D341Med (cell line): ENCODE data around the gene CLDN20.

Experiments
- DNase-seq: peaks from one replicate; pipeline ENCODE4 v3.0.0; 2012; ENCODE audit warnings: low spot score

Gene CLDN20

DNA sequence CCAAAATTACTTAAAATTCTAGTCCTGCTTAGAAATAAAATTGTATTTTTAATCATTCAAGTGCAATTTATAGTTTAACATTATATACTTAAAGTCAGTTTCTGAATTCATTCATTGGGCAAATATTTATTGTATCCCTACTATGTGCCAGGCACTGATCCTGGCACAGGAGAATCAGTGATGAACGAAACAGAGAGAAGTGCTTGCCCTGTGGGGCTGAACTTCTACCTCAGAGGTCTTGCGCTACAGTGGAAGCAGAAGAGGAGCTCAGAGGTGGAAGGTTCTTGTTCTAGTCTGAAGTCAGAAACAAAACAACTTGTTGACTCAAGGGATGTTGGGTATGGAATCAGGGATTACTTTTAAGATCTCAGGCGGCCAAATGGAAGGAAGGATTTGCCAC is 6.0 kb downstream of the CLDN20 start:
- DNase-seq: no peak

GRCh38 chr6:155270561-155271091 is 6.8 kb downstream of the CLDN20 start:
- DNase-seq: no peak

DNA sequence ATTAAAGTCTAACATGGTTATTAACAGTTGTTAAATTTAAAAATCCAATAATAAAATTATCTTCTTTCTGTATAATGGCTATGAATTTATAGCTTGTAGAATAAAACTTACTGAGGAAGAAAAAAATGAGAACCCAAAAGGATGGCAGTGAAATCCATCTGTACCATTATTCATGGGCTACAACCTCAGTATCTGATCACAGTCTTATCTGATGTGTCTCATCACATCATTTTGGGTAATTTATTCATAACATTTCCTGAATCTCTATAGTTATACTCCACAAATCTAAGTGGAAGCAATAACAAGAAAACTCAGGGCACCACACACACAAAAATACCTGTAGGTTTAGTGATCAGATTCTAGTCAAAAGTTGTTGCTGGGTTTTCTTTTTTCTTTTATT is 7.3 kb downstream of the CLDN20 start:
- DNase-seq: no peak

DNA sequence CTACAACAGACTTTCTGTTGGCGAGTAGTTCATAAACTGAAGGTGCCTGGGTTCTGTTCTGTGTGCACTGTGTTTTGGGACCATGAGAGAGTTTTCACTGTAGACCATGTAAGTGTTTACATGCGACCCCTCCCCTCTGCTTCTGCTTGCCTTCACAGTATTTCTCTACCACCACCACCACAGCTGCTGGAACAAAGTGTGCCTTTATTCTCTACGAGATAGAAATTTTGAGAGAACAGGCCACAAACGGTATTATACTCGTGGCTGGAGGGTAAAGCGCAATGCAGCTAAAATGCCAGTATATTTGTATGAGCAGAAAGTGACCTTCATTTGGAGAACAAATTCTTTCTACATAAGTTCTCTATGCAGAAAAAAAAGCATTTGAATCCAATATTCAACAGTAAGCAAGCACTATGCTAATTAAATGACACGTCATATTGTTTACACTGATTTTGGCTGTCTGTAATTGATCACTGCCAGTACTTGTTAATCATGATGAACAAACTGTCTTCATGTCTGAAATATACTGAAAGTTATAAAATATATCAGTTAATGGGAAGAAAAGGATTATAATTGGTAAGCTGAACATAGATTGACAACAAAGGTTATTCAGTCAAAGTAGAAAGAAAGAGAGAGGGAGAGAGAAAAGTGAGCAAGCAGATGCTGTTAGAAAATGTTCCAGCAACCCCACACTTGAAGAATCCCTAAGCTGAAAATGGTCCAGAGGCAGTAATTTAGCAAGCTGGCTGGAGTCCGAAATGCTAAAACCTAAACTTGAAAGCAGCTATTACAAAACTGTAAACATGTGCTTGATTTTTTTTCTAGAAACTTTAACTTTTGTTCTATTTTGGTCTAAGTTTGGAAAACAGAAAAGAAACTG is 8.8 kb downstream of the CLDN20 start:
- no peak for DNase-seq

DNA sequence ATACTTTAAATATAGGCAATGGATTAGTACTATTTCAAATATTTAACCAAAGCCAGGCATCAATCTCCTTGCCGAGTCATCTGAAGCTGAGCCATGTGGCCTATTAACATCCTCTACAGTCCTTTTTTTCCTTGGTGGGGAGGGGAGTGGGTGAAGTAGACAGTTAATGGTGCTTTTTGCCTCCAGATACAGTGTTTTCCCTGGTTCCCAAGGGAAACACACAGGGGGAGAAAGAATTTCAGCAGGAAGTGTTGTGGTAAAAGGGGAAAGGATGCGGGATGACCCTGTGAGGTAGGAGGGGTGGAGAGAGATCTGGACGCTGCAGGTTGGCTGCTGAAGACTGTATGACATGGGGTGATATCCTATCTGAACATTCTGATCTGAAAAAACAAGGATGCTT is 9.6 kb downstream of the CLDN20 start:
- no peak for DNase-seq

DNA sequence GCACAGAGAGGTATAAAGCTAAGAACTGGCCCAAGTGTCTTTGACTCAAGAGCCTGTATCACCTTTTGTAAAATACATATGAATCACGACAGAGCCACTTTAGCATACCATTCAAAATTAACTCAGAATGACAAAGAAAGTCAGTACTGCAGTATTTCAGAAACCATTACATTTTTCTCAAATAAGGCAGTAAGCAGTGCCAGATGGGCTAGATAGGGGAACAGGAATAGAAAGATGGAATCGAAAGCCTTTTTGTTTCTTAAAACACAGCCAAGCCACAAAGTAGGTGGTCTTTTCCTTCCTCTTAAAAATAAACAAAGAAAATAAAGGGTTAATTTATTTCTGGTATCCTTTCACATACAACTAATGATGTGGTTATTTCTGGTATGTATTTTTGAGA is 10.3 kb downstream of the CLDN20 start:
- no peak for DNase-seq

GRCh38 chr6:155274533-155274932 is 10.7 kb downstream of the CLDN20 start:
- no peak for DNase-seq

DNA sequence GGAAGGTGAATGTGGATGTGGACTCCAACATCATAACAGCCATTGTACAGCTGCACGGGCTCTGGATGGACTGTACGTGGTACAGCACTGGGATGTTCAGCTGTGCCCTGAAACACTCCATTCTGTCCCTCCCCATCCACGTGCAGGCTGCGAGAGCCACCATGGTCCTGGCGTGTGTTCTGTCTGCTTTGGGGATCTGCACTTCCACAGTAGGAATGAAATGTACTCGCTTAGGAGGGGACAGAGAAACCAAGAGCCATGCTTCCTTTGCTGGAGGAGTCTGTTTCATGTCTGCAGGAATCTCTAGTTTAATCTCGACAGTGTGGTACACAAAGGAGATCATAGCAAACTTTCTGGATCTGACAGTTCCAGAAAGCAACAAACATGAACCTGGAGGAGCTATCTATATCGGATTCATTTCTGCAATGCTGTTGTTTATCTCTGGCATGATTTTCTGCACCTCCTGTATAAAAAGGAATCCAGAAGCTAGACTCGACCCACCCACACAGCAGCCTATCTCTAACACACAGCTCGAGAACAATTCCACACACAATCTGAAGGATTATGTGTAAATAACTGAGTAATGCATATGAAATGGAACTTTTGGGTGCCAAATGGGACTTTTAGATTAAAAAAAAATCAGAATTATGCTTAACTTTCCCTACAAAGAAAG is 12.1 kb downstream of the CLDN20 start:
- DNase-seq: no peak

DNA sequence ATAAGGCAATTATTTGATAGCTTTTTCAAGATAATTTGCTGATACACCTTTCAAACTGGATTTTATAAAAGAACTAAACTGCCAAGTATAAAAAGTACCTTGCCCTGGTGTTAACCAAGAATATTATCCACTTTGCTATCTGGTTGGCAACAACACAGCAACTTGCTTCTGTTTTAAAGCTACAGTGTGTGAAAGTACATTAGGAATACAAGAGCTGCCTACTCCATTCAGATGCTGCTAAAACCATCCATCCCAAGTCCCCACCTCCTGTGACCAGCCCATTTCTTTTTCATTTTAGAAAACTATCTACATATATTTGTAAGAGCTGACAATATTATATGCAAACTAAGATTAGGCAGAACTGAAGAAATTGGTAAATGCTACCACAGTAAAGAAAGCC is 12.8 kb downstream of the CLDN20 start:
- DNase-seq: no peak

GRCh38 chr6:155278319-155279049 is 14.7 kb downstream of the CLDN20 start:
- DNase-seq: no peak

- no peak for DNase-seq
These were observed 21.0 kb downstream of the CLDN20 start for GRCh38 chr6:155284775-155285174.

DNA sequence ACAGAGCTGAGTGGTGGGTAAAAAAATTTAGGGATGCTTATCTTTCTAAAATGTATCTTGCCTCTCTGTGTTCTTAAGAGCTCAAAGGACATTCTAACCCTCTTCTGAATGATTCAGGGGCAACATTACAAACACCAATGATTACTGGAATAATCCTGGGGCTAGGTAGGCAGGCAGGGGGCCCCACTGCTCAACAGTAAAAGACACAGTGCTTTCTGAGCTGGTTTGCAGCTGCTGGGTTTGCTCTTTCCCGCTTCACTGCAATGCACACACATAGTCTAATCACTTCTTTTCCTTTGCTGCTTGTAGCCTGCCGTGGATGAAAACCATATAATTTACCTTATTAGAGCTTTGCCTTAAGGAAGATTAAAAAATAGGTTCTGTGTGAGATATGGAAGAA is 23.9 kb downstream of the CLDN20 start:
- DNase-seq: no peak

DNA sequence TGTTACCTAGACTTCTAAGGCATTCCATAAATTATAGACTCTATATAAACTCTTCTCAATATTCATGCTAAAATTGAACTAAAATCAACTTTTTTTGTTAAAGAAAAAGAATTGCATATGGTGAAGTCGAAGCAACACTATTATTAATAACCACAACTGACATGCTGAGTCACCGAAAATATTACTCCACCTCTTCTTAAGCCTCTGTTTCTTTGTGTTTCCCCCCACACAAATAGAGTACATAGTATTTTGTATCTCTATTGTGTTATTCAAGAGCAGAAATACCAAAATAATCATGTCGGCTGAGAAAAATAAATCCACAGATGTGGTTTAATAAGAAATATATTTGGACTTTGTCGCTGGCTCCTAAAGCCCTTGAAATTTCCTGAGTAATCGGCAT is 26.7 kb downstream of the CLDN20 start:
- DNase-seq: no peak

DNA sequence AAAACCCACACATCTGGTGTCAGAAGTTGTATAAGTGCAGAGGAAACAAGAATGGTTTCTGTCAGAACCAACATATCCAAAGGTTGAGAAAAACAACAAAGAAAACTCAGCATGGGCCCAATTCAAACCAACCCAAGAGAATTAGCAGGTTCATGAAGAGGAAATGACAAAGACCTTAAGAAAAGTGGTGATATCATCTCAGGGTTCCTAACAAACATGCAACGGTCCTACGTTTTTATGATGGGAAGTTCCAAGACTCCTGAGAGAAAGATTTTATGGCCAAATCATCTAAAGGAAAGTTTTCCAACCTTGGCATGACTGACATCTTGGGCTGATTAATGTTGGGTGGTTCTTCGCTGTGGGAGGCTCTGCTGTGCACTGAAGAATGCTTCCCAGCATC is 27.5 kb downstream of the CLDN20 start:
- no peak for DNase-seq

DNA sequence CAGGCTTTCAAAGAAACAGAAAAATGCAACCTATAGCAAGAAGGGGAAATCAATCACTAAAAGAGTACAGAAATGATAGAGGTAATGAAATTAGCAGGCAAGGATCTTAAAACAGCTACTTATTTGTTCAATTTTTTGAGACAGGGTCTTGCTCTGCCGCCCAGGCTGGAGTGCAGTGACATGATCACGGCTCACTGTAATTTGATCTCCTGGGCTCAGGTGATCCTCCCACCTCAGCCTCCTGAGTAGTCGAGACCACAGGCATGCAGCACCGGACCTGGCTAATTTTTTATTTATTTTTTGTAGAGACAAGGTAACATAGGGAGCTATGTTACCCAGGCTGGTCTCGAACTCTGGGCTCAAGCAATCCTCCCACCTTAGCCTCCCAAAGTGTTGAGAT is 28.9 kb downstream of the CLDN20 start:
- no peak for DNase-seq

DNA sequence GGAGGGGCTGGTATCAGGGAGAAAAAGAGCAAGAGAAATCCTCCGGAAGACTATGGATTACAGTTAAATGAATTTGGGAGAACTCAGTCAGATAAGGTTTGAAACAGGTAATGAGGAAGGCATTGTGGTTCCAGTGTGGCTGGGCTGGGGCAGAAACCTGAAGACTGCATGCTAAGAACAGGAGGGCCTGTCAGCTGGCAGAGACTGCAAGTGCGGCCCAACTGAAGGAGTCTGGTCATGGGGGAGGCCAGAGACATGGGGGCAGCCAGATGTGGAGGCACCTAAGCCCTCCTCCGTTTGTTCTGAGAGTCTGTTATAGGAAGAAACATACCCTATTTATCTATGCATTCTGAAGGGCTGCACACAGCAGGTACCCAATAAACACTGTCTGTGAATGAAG is 33.9 kb downstream of the CLDN20 start:
- no peak for DNase-seq

- DNase-seq: no peak
These were observed 38.1 kb downstream of the CLDN20 start for GRCh38 chr6:155301867-155302266.

DNA sequence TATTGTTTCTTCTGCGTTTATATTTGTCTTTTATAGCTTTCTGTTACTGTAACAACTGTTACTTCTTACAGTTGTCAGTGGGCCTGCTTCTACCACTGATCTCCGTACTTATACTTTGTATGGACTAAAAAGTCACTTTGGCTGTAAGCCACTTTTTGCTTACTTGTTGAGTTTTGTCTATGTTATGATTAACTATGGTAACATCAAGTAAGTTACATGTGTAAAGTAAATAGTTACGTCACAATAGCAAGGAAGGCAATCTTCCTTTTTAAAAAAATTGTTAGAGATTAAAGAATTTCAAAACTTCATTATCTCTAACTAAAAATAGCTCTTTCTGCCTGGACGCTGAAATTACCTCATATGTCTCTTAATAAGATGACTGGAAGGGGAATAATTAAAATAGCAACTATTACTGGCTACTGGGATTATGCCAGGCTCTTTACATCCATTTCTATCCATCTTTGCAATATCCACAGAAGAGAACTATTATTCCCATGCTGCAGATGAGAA is 39.6 kb downstream of the CLDN20 start:
- no peak for DNase-seq

DNA sequence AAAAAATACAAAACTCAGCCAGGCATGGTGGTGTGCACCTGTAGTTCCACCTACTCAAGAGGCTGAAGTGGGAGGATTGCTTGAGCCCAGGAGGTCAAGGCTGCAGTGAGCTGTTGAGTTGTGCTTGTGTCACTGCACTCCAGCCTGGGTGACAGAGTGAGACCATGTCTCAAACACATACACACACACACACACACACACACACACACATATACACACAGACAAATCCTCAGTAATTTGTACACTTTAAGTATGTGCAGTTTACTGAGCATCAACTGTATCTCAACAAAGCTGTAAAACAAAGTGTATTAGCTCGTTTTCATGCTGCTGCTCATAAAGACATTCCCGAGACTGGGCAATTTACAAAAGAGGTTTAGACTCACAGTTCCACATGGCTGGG is 43.1 kb downstream of the CLDN20 start:
- DNase-seq: no peak

- no peak for DNase-seq
These were observed 45.3 kb downstream of the CLDN20 start for GRCh38 chr6:155309150-155309549.

DNA sequence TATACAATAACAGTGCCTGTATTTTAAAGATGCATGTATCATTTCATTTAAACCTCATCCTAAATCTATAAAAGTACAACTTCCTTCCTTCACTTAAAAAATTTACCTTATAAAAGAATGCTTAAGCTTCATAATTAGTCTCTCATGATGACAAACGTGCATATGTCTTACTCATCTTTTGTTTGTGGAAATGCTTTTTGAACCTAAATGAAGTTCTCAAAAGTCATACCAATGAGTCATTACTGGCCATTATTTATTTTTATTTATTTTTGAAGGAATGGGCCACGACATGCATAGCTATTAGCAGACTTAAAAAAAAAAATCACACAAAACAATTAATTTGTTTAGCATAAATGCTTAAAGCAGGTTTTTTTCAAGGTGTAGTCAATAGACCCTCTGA is 46.8 kb downstream of the CLDN20 start:
- DNase-seq: no peak

GRCh38 chr6:155311086-155311485 is 47.3 kb downstream of the CLDN20 start:
- no peak for DNase-seq

- DNase-seq: no peak
These were observed 47.8 kb downstream of the CLDN20 start for GRCh38 chr6:155311583-155311982.
